Astrocyte (in vitro differentiated cells and primary cell): ENCODE results near the gene SCYGR1.

Experiments used
- EZH2 ChIP-seq: IDR thresholded peaks from 2 replicates; pipeline ENCODE4 v1.6.1; 2012; ENCODE audit warnings: mild to moderate bottlenecking, low read length, inconsistent platforms; ENCODE audit not compliant: insufficient read depth
- TF ChIP-seq, protein P1 (sequence below): IDR thresholded peaks from 2 replicates; pipeline ENCODE4 v1.5.1; 2011; ENCODE audit warnings: low read depth, mild to moderate bottlenecking, inconsistent platforms, low read length, moderate library complexity; ENCODE audit not compliant: insufficient read depth

DNA sequence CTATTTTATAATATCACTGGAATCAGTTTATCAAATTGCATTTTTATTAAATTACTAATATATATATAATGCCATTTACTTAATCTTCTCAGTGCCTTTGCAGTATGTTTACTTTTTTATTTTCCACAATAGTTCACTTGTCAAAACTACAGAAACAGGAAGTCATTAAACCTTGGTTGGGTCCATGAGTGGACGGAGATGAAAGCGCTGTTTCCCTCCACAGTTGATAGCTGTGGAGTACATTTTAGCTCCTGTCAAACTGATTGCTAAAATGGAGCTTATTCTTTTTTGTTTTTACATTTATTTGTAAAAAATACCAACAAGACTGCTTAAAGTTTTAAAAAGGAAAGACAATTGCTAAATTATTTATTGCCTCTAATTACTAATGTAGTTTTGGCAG lies 43.5 kb downstream of the SCYGR1 start:
- TF ChIP-seq EZH2: no peak
- TF ChIP-seq, protein P1, sequence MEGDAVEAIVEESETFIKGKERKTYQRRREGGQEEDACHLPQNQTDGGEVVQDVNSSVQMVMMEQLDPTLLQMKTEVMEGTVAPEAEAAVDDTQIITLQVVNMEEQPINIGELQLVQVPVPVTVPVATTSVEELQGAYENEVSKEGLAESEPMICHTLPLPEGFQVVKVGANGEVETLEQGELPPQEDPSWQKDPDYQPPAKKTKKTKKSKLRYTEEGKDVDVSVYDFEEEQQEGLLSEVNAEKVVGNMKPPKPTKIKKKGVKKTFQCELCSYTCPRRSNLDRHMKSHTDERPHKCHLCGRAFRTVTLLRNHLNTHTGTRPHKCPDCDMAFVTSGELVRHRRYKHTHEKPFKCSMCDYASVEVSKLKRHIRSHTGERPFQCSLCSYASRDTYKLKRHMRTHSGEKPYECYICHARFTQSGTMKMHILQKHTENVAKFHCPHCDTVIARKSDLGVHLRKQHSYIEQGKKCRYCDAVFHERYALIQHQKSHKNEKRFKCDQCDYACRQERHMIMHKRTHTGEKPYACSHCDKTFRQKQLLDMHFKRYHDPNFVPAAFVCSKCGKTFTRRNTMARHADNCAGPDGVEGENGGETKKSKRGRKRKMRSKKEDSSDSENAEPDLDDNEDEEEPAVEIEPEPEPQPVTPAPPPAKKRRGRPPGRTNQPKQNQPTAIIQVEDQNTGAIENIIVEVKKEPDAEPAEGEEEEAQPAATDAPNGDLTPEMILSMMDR: no peak
